ENCODE measurements around the gene POLR2M.

Gene POLR2M

DNA sequence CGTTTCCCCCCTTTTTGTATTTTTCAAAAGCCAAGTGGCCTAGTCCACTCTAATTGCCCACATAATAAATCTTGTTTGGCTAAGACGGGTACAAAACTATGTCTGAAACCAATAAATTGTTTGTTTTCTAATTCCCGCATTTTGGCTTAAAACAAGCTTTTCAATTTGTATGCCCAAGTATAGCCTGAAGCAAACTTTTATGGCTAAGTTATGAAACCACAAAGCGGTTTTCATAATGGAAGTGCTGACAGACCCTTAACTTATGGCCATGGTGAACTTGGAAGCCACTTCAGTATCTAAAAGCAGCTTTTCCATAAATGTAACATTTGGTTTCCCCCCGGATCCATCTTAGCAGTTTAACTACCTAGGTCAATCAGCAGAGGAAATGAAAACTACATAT is 29.9 kb upstream of the POLR2M start:
- TF ChIP-seq FOXP2 (optimal IDR thresholded peaks at IDR 0.05; ENCODE audit: borderline replicate concordance, extremely low read depth, extremely low read length, insufficient read depth) = no peak
- TF ChIP-seq, protein P1, sequence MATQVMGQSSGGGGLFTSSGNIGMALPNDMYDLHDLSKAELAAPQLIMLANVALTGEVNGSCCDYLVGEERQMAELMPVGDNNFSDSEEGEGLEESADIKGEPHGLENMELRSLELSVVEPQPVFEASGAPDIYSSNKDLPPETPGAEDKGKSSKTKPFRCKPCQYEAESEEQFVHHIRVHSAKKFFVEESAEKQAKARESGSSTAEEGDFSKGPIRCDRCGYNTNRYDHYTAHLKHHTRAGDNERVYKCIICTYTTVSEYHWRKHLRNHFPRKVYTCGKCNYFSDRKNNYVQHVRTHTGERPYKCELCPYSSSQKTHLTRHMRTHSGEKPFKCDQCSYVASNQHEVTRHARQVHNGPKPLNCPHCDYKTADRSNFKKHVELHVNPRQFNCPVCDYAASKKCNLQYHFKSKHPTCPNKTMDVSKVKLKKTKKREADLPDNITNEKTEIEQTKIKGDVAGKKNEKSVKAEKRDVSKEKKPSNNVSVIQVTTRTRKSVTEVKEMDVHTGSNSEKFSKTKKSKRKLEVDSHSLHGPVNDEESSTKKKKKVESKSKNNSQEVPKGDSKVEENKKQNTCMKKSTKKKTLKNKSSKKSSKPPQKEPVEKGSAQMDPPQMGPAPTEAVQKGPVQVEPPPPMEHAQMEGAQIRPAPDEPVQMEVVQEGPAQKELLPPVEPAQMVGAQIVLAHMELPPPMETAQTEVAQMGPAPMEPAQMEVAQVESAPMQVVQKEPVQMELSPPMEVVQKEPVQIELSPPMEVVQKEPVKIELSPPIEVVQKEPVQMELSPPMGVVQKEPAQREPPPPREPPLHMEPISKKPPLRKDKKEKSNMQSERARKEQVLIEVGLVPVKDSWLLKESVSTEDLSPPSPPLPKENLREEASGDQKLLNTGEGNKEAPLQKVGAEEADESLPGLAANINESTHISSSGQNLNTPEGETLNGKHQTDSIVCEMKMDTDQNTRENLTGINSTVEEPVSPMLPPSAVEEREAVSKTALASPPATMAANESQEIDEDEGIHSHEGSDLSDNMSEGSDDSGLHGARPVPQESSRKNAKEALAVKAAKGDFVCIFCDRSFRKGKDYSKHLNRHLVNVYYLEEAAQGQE (IDR thresholded peaks at IDR 0.05; ENCODE audit: insufficient read depth in 1 of 2, low read depth in 2 of 2, low read length in 2 of 2) = no peak
- TF ChIP-seq SIN3A (IDR thresholded peaks at IDR 0.05; ENCODE audit: borderline replicate concordance, insufficient read depth, low read length) = no peak

DNA sequence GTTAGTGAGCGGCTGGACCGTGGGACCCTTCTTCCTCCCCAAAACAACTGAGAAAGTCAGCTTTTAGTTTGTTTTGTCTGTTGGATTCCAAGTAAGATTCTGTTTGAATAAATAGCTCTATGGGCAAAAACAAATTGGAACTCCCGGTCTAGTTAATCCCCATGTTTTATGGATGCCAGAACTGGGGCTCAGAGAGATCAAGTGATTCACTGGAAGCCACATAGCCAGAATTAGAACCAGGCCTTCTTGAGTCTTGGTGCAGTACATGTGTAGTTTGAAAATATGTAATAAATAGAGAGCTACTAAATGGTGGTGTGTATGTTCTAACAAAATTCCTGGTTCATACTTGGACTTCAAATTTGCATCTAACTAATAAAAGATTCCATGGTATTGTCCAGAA is 29.3 kb upstream of the POLR2M start:
- TF ChIP-seq, protein P1 (IDR thresholded peaks at IDR 0.05; ENCODE audit: insufficient read depth in 1 of 2, low read depth in 2 of 2, low read length in 2 of 2) = no peak

DNA sequence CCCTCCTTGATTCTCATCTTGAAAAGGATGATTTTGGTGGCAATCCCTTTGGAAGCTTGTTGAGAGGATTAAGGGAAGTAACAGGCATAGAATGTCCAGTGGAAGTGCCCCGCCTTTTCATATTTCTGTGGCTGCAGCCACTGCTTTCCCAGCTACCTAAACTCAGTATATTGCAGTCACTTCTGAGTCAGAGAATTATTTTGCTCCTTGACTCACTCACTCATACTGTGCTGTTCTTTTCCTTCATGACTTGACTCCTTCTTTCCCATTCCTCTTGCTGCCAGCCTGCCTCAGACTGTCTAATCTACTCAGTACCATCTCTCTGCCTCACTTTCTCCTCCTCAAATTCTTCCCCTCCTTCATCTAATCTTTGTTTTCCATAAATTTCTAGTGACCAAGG is 26.5 kb upstream of the POLR2M start:
- TF ChIP-seq TAF1 (IDR thresholded peaks at IDR 0.05; ENCODE audit: borderline replicate concordance, insufficient read depth, low read length) (no peak), FOXP2 (optimal IDR thresholded peaks at IDR 0.05; ENCODE audit: borderline replicate concordance, extremely low read depth, extremely low read length, insufficient read depth) (no peak), SIN3A (IDR thresholded peaks at IDR 0.05; ENCODE audit: borderline replicate concordance, insufficient read depth, low read length) (no peak), POLR2AphosphoS5 (IDR thresholded peaks at IDR 0.05; ENCODE audit: low read depth, low read length) (no peak)
- TF ChIP-seq, protein P1 (IDR thresholded peaks at IDR 0.05; ENCODE audit: insufficient read depth in 1 of 2, low read depth in 2 of 2, low read length in 2 of 2) = no peak

DNA sequence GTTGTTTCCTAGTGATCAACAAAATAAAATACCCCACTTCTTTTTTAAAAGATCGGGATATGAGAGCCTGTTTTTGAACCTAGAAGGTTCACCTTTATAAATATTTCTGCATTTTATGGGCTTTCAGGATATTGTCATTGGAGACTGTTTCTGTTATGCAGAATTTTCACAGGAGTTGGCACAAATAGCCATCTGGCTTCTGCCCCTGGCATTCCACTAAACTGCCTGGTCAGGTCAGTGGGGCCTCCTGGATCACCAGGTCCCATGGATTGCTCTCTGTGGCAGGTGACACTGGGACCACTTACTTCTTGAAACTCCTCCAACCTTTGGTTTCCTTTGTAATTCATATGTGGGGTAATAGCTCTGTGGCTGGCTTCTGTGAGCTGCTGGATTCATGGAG is 25.5 kb upstream of the POLR2M start:
- TF ChIP-seq POLR2AphosphoS5 (IDR thresholded peaks at IDR 0.05; ENCODE audit: low read depth, low read length) (no peak), TAF1 (IDR thresholded peaks at IDR 0.05; ENCODE audit: borderline replicate concordance, insufficient read depth, low read length) (no peak), SIN3A (IDR thresholded peaks at IDR 0.05; ENCODE audit: borderline replicate concordance, insufficient read depth, low read length) (no peak), FOXP2 (optimal IDR thresholded peaks at IDR 0.05; ENCODE audit: borderline replicate concordance, extremely low read depth, extremely low read length, insufficient read depth) (no peak)
- TF ChIP-seq, protein P1 (IDR thresholded peaks at IDR 0.05; ENCODE audit: insufficient read depth in 1 of 2, low read depth in 2 of 2, low read length in 2 of 2) = no peak

DNA sequence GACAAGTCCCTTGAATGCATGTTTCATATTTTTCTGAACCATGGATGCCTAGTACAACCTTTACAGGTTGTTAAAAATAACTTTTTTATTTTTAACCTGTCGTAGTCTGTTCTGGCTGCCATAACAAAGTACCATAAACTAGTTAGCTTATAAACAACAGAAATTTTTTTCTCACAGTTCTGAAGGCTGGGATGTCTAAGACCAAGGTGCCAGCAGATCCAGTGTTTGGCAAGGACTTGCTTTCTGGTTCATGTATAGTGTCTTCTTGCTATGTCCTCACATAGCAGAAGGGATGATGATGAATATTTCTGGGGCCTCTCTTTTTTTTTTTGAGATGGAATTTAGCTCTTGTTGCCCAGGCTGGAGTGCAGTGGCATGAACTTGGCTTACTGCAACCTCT is 23.0 kb upstream of the POLR2M start:
- no peak for TF ChIP-seq FOXP2 (optimal IDR thresholded peaks at IDR 0.05; ENCODE audit: borderline replicate concordance, extremely low read depth, extremely low read length, insufficient read depth)
- TF ChIP-seq, protein P1 (IDR thresholded peaks at IDR 0.05; ENCODE audit: insufficient read depth in 1 of 2, low read depth in 2 of 2, low read length in 2 of 2) = no peak
- TF ChIP-seq POLR2AphosphoS5 (IDR thresholded peaks at IDR 0.05; ENCODE audit: low read depth, low read length) = no peak
- TF ChIP-seq TAF1 (IDR thresholded peaks at IDR 0.05; ENCODE audit: borderline replicate concordance, insufficient read depth, low read length) = no peak
- TF ChIP-seq SIN3A (IDR thresholded peaks at IDR 0.05; ENCODE audit: borderline replicate concordance, insufficient read depth, low read length) = no peak

Measured in PFSK-1 (cell line).